HepG2 (cell line): ENCODE measurements around the gene AP1AR. TPM values are rescaled to one million over a fixed set of nuclear protein-coding genes. Genes with fewer than 3 reads are reported as not detected.
A peak's percentile ranks its signal among the peaks of the same experiment; 100 is the strongest.

ENCODE experiments used
- CAMTA2 ChIP-seq: sonication (generic); formaldehyde crosslinking; IDR thresholded peaks from 2 replicates; pipeline ENCODE4 v1.4.0; 2020; ENCODE audit warnings: mild to moderate bottlenecking, missing genetic modification reagents, borderline replicate concordance
- CERS6 ChIP-seq: sonication (generic); formaldehyde crosslinking; IDR thresholded peaks from 2 replicates; pipeline ENCODE4 v1.5.0; 2020; ENCODE audit warnings: missing genetic modification reagents
- HMGXB4 ChIP-seq, 2 experiments: sonication (generic) in 1 of 2; formaldehyde crosslinking in 1 of 2; IDR thresholded peaks; 2 replicates each; pipeline versions ENCODE4 v1.4.0 to v1.6.1; 2018 to 2020; ENCODE audit warnings: missing genetic modification reagents in 2 of 2, borderline replicate concordance in 1 of 2, low read depth in 1 of 2, mild to moderate bottlenecking in 1 of 2, missing biosample characterization in 1 of 2
- ISX ChIP-seq: sonication (generic); formaldehyde crosslinking; conservative IDR thresholded peaks from 2 replicates; pipeline ENCODE4 v1.5.0; 2020; ENCODE audit warnings: missing genetic modification reagents
- KIAA2018 ChIP-seq: sonication (generic); formaldehyde crosslinking; IDR thresholded peaks from 2 replicates; pipeline ENCODE4 v1.5.0; 2020; ENCODE audit warnings: mild to moderate bottlenecking, missing genetic modification reagents, borderline replicate concordance
- PLSCR1 ChIP-seq: sonication (generic); formaldehyde crosslinking; IDR thresholded peaks from 2 replicates; pipeline ENCODE4 v1.5.0; 2020; ENCODE audit warnings: missing genetic modification reagents, mild to moderate bottlenecking, borderline replicate concordance
- TRAFD1 ChIP-seq: sonication (generic); formaldehyde crosslinking; IDR thresholded peaks from 2 replicates; pipeline ENCODE4 v1.5.1; 2020; ENCODE audit warnings: missing genetic modification reagents, mild to moderate bottlenecking, borderline replicate concordance
- YY1 ChIP-seq: IDR thresholded peaks from 2 replicates; pipeline ENCODE4 v1.6.1; 2011; ENCODE audit warnings: low read length, low read depth, moderate library complexity, mild to moderate bottlenecking; ENCODE audit not compliant: insufficient read depth, insufficient replicate concordance
- ZNF136 ChIP-seq: sonication (generic); formaldehyde crosslinking; IDR thresholded peaks from 2 replicates; pipeline ENCODE4 v1.8.1; 2022; ENCODE audit warnings: low read depth, mild to moderate bottlenecking, moderate library complexity, missing genetic modification reagents
- ZNF274 ChIP-seq: sonication (generic); formaldehyde crosslinking; IDR thresholded peaks from 2 replicates; pipeline ENCODE4 v1.5.1; 2020; ENCODE audit warnings: mild to moderate bottlenecking, missing genetic modification reagents
- ZNF350 ChIP-seq: sonication (generic); formaldehyde crosslinking; IDR thresholded peaks from 2 replicates; pipeline ENCODE4 v1.4.0; 2020; ENCODE audit warnings: mild to moderate bottlenecking, low read depth, missing genetic modification reagents, borderline replicate concordance
- ZNF552 ChIP-seq: sonication (generic); formaldehyde crosslinking; IDR thresholded peaks from 2 replicates; pipeline ENCODE4 v1.9.0; 2022; ENCODE audit warnings: missing genetic modification reagents, mild to moderate bottlenecking, borderline replicate concordance
- polyA plus RNA-seq, 8 experiments: library from polyadenylated mRNA; depleted of rRNA in 3 of 8; stranded (reverse) in 7 of 8; unstranded in 1 of 8; fragments of >200 nt; fragmentation: Illumina TruSeq in 4 of 8; extraction: Trizol in 4 of 8; gene quantifications; 2 replicates each; pipeline versions ENCODE4 v1.2.1 to v1.2.3, GENCODE V29; 2011 to 2016; ENCODE audit warnings: low read depth in 4 of 8, missing spikeins in 1 of 8, mixed read lengths in 1 of 8; ENCODE audit not compliant: insufficient read depth in 1 of 8
- total RNA-seq, 5 experiments: library from RNA; depleted of rRNA; stranded (reverse); fragments of >200 nt; fragmentation: Illumina TruSeq; extraction: Trizol; gene quantifications; 2 replicates each; pipeline ENCODE4 v1.2.3, GENCODE V29; 2016; ENCODE audit warnings: low read depth in 1 of 5

AP1AR gene
- total and polyA plus RNA-seq, 2 of the 13 experiments (the other 11 are each of a cell fraction or from before 2014, with no cell fraction given), result 24.9 to 39.9 TPM

GRCh38 chr4:112231779-112232713, at the start of gene AP1AR (continued):
- TF ChIP-seq KIAA2018 (CRISPR knock-in tag) (peak; percentile 28; the same call in 1 of the 2 replicates), YY1 (no peak), ZNF350 (CRISPR knock-in tag) (peak; percentile 83), HMGXB4 (CRISPR knock-in tag; IDR thresholded peaks at IDR 0.05; ENCODE audit: borderline replicate concordance in 1 of 2, low read depth in 1 of 2) (peak; percentile 70 to 82), ZNF274 (CRISPR knock-in tag) (peak; percentile 69), TRAFD1 (CRISPR knock-in tag) (peak; percentile 74; the same call in 1 of the 2 replicates), ZNF136 (CRISPR knock-in tag) (no peak), CERS6 (no peak), CAMTA2 (CRISPR knock-in tag) (no peak), ISX (CRISPR knock-in tag) (no peak), ZNF552 (CRISPR knock-in tag) (no peak), PLSCR1 (CRISPR knock-in tag) (peak; percentile 77; the same call in 1 of the 2 replicates)
